Cardiac muscle cell (in vitro differentiated cells and primary cell): Measurements from ENCODE around the gene ERGIC1. TPM values are rescaled to one million over a fixed set of nuclear protein-coding genes. Genes with fewer than 3 reads are reported as not detected.

Source experiments
- DNase-seq, 2 donors: peaks; one replicate each; pipeline versions ENCODE4 v3.0.0 to v3.0.0-alpha.2; 2010 to 2017; ENCODE audit warnings: low read depth in 1 of 2, low spot score in 1 of 2
- H3K27ac ChIP-seq: fragments of 200-600 bp; sonication (generic); 2 replicates; pipeline ENCODE4 v1.5.1; 2016
- H3K27me3 ChIP-seq: fragments of 200-600 bp; sonication (generic); 2 replicates; pipeline ENCODE4 v1.6.0; 2016; ENCODE audit warnings: control low read depth
- H3K36me3 ChIP-seq: fragments of 200-600 bp; sonication (generic); 2 replicates; pipeline ENCODE4 v1.5.1; 2016; ENCODE audit warnings: control low read depth
- H3K4me1 ChIP-seq: fragments of 200-600 bp; sonication (generic); 2 replicates; pipeline ENCODE4 v1.8.1; 2017; ENCODE audit warnings: low read depth, mild to moderate bottlenecking, mixed run types
- H3K4me3 ChIP-seq: fragments of 200-600 bp; sonication (generic); 2 replicates; pipeline ENCODE4 v1.5.1; 2016; ENCODE audit warnings: mild to moderate bottlenecking
- H3K9me3 ChIP-seq: fragments of 200-600 bp; sonication (generic); 2 replicates; pipeline ENCODE4 v1.5.1; 2017; ENCODE audit warnings: low read depth, mild to moderate bottlenecking, control low read depth
- CTCF ChIP-seq: IDR thresholded peaks from 2 replicates; pipeline ENCODE4 v1.5.1; 2012; ENCODE audit warnings: low read depth, mild to moderate bottlenecking, low read length
- polyA plus RNA-seq: library from polyadenylated mRNA; unstranded; fragments of >200 nt; fragmentation: Nextera tagmentation; extraction: Ambion mirVana; gene quantifications from 2 replicates; pipeline ENCODE4 v1.2.1, GENCODE V29; 2016
- total RNA-seq: library from RNA; depleted of rRNA; stranded (reverse); fragments of >200 nt; gene quantifications from 2 replicates; pipeline ENCODE4 v1.2.3, GENCODE V29; 2016

The ERGIC1 gene
- total and polyA plus RNA-seq, 2 experiments from 2014 or later = 15.4 to 77.3 TPM

- peak; percentile 94 for TF ChIP-seq CTCF
- no peaks in the 10 kb centered on the region for H3K36me3 ChIP-seq
- peak; percentile 77 to 80 for DNase-seq
- H3K27ac ChIP-seq = no peak overlapping the region
- H3K9me3 ChIP-seq = no peaks in the 10 kb centered on the region
- no peaks in the 10 kb centered on the region for H3K4me1 ChIP-seq
- no peaks in the 10 kb centered on the region for H3K27me3 ChIP-seq
- no peak overlapping the region for H3K4me3 ChIP-seq
Measured at GRCh38 chr5:172932313-172933017, 98.4 kb downstream of the ERGIC1 start.

- H3K4me1 ChIP-seq = no peaks in the 10 kb centered on the region
- no peak overlapping the region for H3K4me3 ChIP-seq
- no peaks in the 10 kb centered on the region for H3K36me3 ChIP-seq
- no peaks in the 10 kb centered on the region for H3K9me3 ChIP-seq
- no peaks in the 10 kb centered on the region for H3K27me3 ChIP-seq
- TF ChIP-seq CTCF = no peak
- no peak overlapping the region for H3K27ac ChIP-seq
- DNase-seq = no peak
Measured at GRCh38 chr5:172933238-172933637, 99.2 kb downstream of the ERGIC1 start.

- peaks cover 9% of the 10 kb centered on the region for H3K4me1 ChIP-seq
- DNase-seq = no peak
- H3K27me3 ChIP-seq = no peaks in the 10 kb centered on the region
- H3K27ac ChIP-seq = no peak overlapping the region
- H3K36me3 ChIP-seq = no peaks in the 10 kb centered on the region
- TF ChIP-seq CTCF = no peak
- no peak overlapping the region for H3K4me3 ChIP-seq
- no peaks in the 10 kb centered on the region for H3K9me3 ChIP-seq
Measured at GRCh38 chr5:172935096-172935495, 101.0 kb downstream of the ERGIC1 start.

GRCh38 chr5:172936401-172936800 is 102.3 kb downstream of the ERGIC1 start:
- Histone ChIP-seq H3K36me3 (no peaks in the 10 kb centered on the region), H3K27me3 (no peaks in the 10 kb centered on the region), H3K9me3 (no peaks in the 10 kb centered on the region), H3K4me3 (no peak overlapping the region), H3K4me1 (peaks cover 17% of the 10 kb centered on the region), H3K27ac (no peak overlapping the region)
- no peak for DNase-seq
- no peak for TF ChIP-seq CTCF

GRCh38 chr5:172939071-172939470 is 105.0 kb downstream of the ERGIC1 start:
- Histone ChIP-seq H3K4me1 (peaks cover 22% of the 10 kb centered on the region), H3K4me3 (no peak overlapping the region), H3K9me3 (no peaks in the 10 kb centered on the region), H3K27me3 (no peaks in the 10 kb centered on the region), H3K36me3 (no peaks in the 10 kb centered on the region), H3K27ac (no peak overlapping the region)
- TF ChIP-seq CTCF = peak; percentile 35
- peak; percentile 37 to 62 for DNase-seq
